Thyroid gland (tissue), 4 donors: Measurements from ENCODE around the gene TP53I13. TPM values are rescaled to one million over a fixed set of nuclear protein-coding genes. Genes with fewer than 3 reads are reported as not detected.
A peak's percentile ranks its signal among the peaks of the same experiment; 100 is the strongest.

ENCODE experiments used
- DNase-seq, 2 donors: peaks; one replicate each; pipeline ENCODE4 v3.0.0-alpha.2; 2019
- H3K27ac ChIP-seq, 3 donors: fragments of 200-600 bp; sonication (generic); 1 replicate in 2 of 3; 2 replicates in 1 of 3; pipeline ENCODE4 v1.5.1; 2016 to 2019; ENCODE audit warnings: mild to moderate bottlenecking in 1 of 3, moderate library complexity in 1 of 3
- H3K27me3 ChIP-seq: fragments of 200-600 bp; sonication (generic); one replicate; pipeline ENCODE4 v1.5.1; 2019
- H3K36me3 ChIP-seq, 2 donors: fragments of 200-600 bp; sonication (generic); one replicate each; pipeline ENCODE4 v1.5.1; 2016 to 2019
- H3K4me1 ChIP-seq, 2 donors: fragments of 200-600 bp; sonication (generic); one replicate each; pipeline ENCODE4 v1.5.1; 2017 to 2019
- H3K4me3 ChIP-seq, 3 donors: fragments of 200-600 bp; sonication (generic); replicated peaks in 1 of 3; 1 replicate in 2 of 3; 2 replicates in 1 of 3; pipeline ENCODE4 v1.5.1; 2016; ENCODE audit warnings: mild to moderate bottlenecking in 1 of 3
- H3K9me3 ChIP-seq: fragments of 200-600 bp; sonication (generic); one replicate; pipeline ENCODE4 v1.5.1; 2017
- CTCF ChIP-seq, 6 experiments: fragments of 200-600 bp in 3 of 6; fragments of 450-650 bp in 3 of 6; sonication (generic) in 3 of 6; IDR thresholded peaks; one replicate each; pipeline ENCODE4 v1.5.1; 2016 to 2019; ENCODE audit warnings: antibody characterized with exemption in 6 of 6, mild to moderate bottlenecking in 2 of 6, inconsistent platforms in 1 of 6, moderate library complexity in 1 of 6
- POLR2A ChIP-seq, 2 donors: fragments of 450-650 bp; IDR thresholded peaks; one replicate each; pipeline ENCODE4 v1.6.1; 2017; ENCODE audit warnings: antibody characterized with exemption in 2 of 2, mild to moderate bottlenecking in 2 of 2, moderate library complexity in 1 of 2
- WGBS, 2 donors: methylation state at CpG; one replicate each; pipeline ENCODE4 v1.1.5; 2017; 5-methylcytosine and 5-hydroxymethylcytosine counted together
- intact Hi-C: fragments of 100-400 bp; cut with DNase I; formaldehyde crosslinking; loops from one replicate; pipeline ENCODE4 v1.15.1; 2023
- total RNA-seq, 4 donors: library from RNA; depleted of rRNA; stranded (reverse); fragments of >200 nt; gene quantifications; one replicate each; pipeline ENCODE4 v1.2.3, GENCODE V29; 2016

Gene TP53I13
- total RNA-seq, 4 donors from 2014 or later = 54.7 to 79.0 (median 57.4) TPM

DNA sequence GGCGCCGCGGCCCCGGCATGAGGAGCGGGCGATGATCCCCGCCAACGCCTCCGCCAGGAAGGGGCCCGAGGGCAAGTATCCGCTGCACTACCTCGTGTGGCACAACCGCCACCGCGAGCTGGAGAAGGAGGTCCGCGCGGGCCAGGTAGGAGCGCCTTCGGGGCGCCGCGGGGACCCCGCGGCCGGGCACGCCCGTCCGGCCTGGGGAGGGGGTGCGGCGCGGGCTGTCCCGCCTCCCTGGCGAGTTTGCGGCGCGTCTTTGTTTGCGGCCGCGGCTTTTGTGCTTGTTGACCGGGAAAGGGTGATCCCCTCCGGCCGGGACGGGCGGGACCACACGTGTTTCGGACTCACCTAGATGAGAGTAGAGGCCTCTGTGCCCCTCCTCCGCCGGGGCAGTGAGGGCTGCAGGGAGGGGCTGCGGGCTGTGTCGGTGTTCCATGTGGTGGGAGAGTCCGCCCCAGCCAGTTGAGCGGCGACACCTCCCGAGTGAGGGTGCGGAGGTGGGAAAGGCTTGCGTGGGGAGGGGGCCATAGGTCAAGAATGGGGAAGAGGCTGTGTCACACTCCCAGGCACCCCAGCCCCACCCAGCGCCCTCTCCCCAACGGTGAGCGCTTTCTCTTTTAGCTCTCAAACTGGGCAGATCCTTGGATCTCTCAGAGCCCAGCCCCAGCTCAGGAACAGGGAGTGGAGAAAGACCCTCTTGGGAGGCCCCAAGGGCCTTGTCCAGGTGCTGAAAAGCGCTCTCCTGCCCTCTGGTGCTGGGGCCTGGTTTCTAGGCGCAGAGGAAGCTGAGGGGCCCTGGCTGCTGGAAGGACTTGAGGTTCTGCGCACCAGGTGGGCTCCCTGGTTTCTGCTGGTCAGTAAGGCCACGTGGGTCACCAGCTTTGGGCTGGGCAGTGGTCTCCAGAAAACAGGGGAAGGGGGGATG lies 25.4 kb downstream of the TP53I13 start:
- H3K36me3 ChIP-seq = no peaks in the 10 kb centered on the region
- DNase-seq = no peak
- H3K9me3 ChIP-seq = no peaks in the 10 kb centered on the region
- peak overlapping the region in 1 of 3 donors; percentile 10 for H3K27ac ChIP-seq
- peak overlapping the region in 2 of 3 donors; percentile 29 to 58 for H3K4me3 ChIP-seq
- TF ChIP-seq CTCF (IDR thresholded peaks at IDR 0.05) (peak in 1 of 6 experiments; percentile 8), POLR2A (IDR thresholded peaks at IDR 0.05) (no peak)
- intact Hi-C loops = no loop called here
- WGBS, 2 donors = 16 to 74% methylated on average over 4 to 33 of the region's 64 CpGs
- peaks cover 31 to 38% of the 10 kb centered on the region in 2 donors for H3K4me1 ChIP-seq
- H3K27me3 ChIP-seq = no peaks in the 10 kb centered on the region

GRCh38 chr17:29594519-29595090 lies 26.1 kb downstream of the TP53I13 start:
- Histone ChIP-seq H3K4me1 (peaks cover 31 to 38% of the 10 kb centered on the region in 2 donors), H3K4me3 (no peak overlapping the region), H3K27me3 (no peaks in the 10 kb centered on the region), H3K27ac (no peak overlapping the region), H3K9me3 (no peaks in the 10 kb centered on the region), H3K36me3 (no peaks in the 10 kb centered on the region)
- WGBS, 2 donors = 77 to 90% methylated on average over 4 to 7 of the region's 11 CpGs
- TF ChIP-seq CTCF (IDR thresholded peaks at IDR 0.05) = no peak
- no peak for TF ChIP-seq POLR2A (IDR thresholded peaks at IDR 0.05)
- no peak for DNase-seq
- intact Hi-C loops = no loop called here

- DNase-seq = no peak
- Histone ChIP-seq H3K27me3 (no peaks in the 10 kb centered on the region), H3K4me3 (no peak overlapping the region), H3K36me3 (no peaks in the 10 kb centered on the region), H3K9me3 (no peaks in the 10 kb centered on the region), H3K4me1 (peaks cover 25 to 31% of the 10 kb centered on the region in 2 donors), H3K27ac (no peak overlapping the region)
- intact Hi-C loops = no loop called here
- TF ChIP-seq CTCF (IDR thresholded peaks at IDR 0.05) (no peak), POLR2A (IDR thresholded peaks at IDR 0.05) (no peak)
- WGBS, 2 donors = 80 to 82% methylated on average over 7 of the region's 7 CpGs
Observed at GRCh38 chr17:29595107-29595942, 26.8 kb downstream of the TP53I13 start.

- Histone ChIP-seq H3K36me3 (no peaks in the 10 kb centered on the region), H3K27ac (no peak overlapping the region), H3K4me1 (peaks cover 17 to 22% of the 10 kb centered on the region in 2 donors), H3K27me3 (no peaks in the 10 kb centered on the region), H3K9me3 (no peaks in the 10 kb centered on the region), H3K4me3 (no peak overlapping the region)
- WGBS, 2 donors = 84% methylated on average over 4 to 12 of the region's 12 CpGs
- intact Hi-C loops = no loop called here
- no peak for TF ChIP-seq POLR2A (IDR thresholded peaks at IDR 0.05)
- TF ChIP-seq CTCF (IDR thresholded peaks at IDR 0.05) = no peak
- no peak for DNase-seq
Observed at GRCh38 chr17:29595943-29596774, 27.7 kb downstream of the TP53I13 start.
